ENCODE results near the gene GOLM1. TPM values are rescaled to one million over a fixed set of nuclear protein-coding genes. Genes with fewer than 3 reads are reported as not detected.

Gene GOLM1
- total and polyA plus RNA-seq, 2 of the 4 experiments (the other 2 are of a cell fraction): 54.8 to 59.2 TPM

DNA sequence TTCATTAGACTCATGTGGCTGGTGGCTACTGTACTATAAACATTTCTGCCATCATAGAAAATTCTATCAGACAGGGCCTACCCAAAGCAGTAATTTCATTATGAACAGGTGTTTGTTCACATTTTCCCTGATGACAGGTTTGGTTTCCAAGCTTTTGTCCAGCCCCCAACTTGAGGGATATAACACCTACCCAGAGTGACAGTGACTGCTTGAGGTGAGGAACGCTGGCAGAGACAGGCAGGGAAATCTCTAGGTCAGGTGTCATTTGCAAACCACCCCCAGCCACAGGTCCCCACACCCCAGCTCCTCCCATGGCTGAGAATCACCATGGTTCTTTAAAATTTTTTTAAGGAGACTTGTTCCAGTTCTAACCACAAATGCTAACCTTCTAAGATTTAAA lies 25.5 kb downstream of the GOLM1 start:
- H2AFZ ChIP-seq (replicated peaks; ENCODE audit: low read length, poor library complexity): no peak overlapping the region
- no peak overlapping the region for H2BK120ac ChIP-seq (ENCODE audit: low read depth, low read length)
- no peak overlapping the region for H3K23ac ChIP-seq (ENCODE audit: low read depth, low read length)
- CTCF ChIA-PET: interaction anchor here (0.8 kb wide), 1 partner anchor 10 kb away, joined by 9 read pairs; no protein-coding TSS in a partner anchor
- intact Hi-C loops (cut with micrococcal nuclease): no loop called here
- H3K56ac ChIP-seq (ENCODE audit: extremely low read depth, insufficient read depth, low read length): no peak overlapping the region
- H4K20me1 ChIP-seq (ENCODE audit: insufficient read depth, low read length): no peaks in the 10 kb centered on the region; the same call in 1 of the 2 replicates
- no peak overlapping the region for H3K27ac ChIP-seq (ENCODE audit: insufficient read depth, low read length)
- no peak overlapping the region for H4K91ac ChIP-seq (ENCODE audit: insufficient read depth, low read depth, low read length)
- no peak overlapping the region for H2BK5ac ChIP-seq (ENCODE audit: low read depth, low read length, poor library complexity, severe bottlenecking)
- dilution Hi-C loops (cut with HindIII; ENCODE audit: low sequenced_read_pairs, unreplicated experiment): no loop called here
- H3K79me1 ChIP-seq (ENCODE audit: low read depth in 1 of 2, low read length in 2 of 2): no peaks in the 10 kb centered on the region; a peak in 1 of 4 replicates
- no peak overlapping the region for H2BK20ac ChIP-seq (ENCODE audit: low read depth, low read length)
- peaks cover 8% of the 10 kb centered on the region for H3K9me1 ChIP-seq (ENCODE audit: insufficient read depth, low read length)
- in situ Hi-C loops (cut with MboI; ENCODE audit: low sequenced_read_pairs): no loop called here
- POLR2A ChIA-PET (ENCODE audit: unreplicated experiment): no interaction called here
- ATAC-seq (ENCODE audit: low read depth) (no peak), DNase-seq (no peak)
- no peak overlapping the region for H3K14ac ChIP-seq (replicated peaks; ENCODE audit: low read depth, low read length)
- H3K4me3 ChIP-seq (ENCODE audit: insufficient read depth, low read depth, low read length): no peak overlapping the region
- H4K5ac ChIP-seq (ENCODE audit: low read depth, low read length): no peak overlapping the region
- H4K8ac ChIP-seq (ENCODE audit: low read depth in 2 of 2, low read length in 2 of 2): no peak overlapping the region
- no peaks in the 10 kb centered on the region for H3K9me3 ChIP-seq (ENCODE audit: control insufficient read depth, insufficient read depth, low read length)
- no peak overlapping the region for H2AK5ac ChIP-seq (ENCODE audit: low read depth, low read length)
- no peak overlapping the region for H3K18ac ChIP-seq (ENCODE audit: low read depth, low read length)
- TF ChIP-seq RAD21 (IDR thresholded peaks at IDR 0.05; ENCODE audit: low read length): no peak
- no peak for TF ChIP-seq USF2 (IDR thresholded peaks at IDR 0.05; ENCODE audit: low read depth, low read length)
- no peak for TF ChIP-seq CTCF (conservative IDR thresholded peaks at IDR 0.05; ENCODE audit: low read depth, low read length)
- no peak for TF ChIP-seq FOS (IDR thresholded peaks at IDR 0.05; ENCODE audit: low read depth, low read length)
- no peak for TF ChIP-seq CHD1 (IDR thresholded peaks at IDR 0.05; ENCODE audit: low read depth, low read length)
- TF ChIP-seq RCOR1 (IDR thresholded peaks at IDR 0.05; ENCODE audit: insufficient replicate concordance, low read length): no peak
- no peak for TF ChIP-seq BHLHE40 (IDR thresholded peaks at IDR 0.05; ENCODE audit: low read depth, low read length)
- no peak for TF ChIP-seq RFX5 (IDR thresholded peaks at IDR 0.05; ENCODE audit: low read depth, low read length)
- H3K4me2 ChIP-seq (ENCODE audit: low read depth, low read length): no peak overlapping the region
- H3K9ac ChIP-seq (ENCODE audit: low read depth, low read length): no peak overlapping the region
- no TSS peak for BruUV-seq (replicated peaks)
- H3K27me3 ChIP-seq (ENCODE audit: control insufficient read depth, insufficient read depth, low read length): no peaks in the 10 kb centered on the region
- H3K36me3 ChIP-seq (ENCODE audit: control insufficient read depth, insufficient read depth, low read length): peaks cover 12% of the 10 kb centered on the region
- no peak overlapping the region for H2AK9ac ChIP-seq (replicated peaks; ENCODE audit: low read depth, low read length, poor library complexity)
- H3K4ac ChIP-seq (ENCODE audit: low read depth, low read length): no peak overlapping the region
- peaks cover 2% of the 10 kb centered on the region; the same call in 1 of the 2 replicates for H3K4me1 ChIP-seq (ENCODE audit: control insufficient read depth, insufficient read depth, low read length)
- no CpG with 5 or more reads among the region's 1 CpG for WGBS, 2 experiments (ENCODE audit: extremely low coverage in 2 of 2, insufficient read length in 1 of 2)
- H2BK15ac ChIP-seq (ENCODE audit: low read depth, low read length): no peak overlapping the region

Measured in IMR-90 (cell line).